Measurements from ENCODE around the gene PRKN.

The PRKN gene

DNA sequence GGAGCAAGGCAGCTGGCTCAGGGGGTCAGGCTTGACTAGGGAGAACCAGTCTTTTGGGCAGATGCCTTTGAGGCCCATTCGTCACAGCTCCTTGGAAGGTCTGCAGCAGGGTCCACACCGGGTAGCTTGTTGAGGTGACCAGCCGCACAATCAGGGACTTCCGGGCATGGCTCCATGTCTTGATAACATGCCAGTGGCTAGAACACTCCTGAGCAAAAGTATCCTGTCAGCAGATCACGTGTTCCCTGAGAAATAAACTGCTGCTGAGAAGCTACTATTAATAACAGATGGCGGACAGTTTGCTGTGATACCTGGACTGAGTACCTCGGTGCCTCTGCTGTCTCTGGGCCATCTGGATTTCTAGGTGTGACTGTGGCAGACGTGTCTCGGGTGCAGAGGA, 235.9 kb downstream of the PRKN start:
- DNase-seq (ENCODE audit: low read depth): no peak
- no peak overlapping the region for H3K4me3 ChIP-seq (ENCODE audit: low read depth, low read length)
- TF ChIP-seq, protein P1, sequence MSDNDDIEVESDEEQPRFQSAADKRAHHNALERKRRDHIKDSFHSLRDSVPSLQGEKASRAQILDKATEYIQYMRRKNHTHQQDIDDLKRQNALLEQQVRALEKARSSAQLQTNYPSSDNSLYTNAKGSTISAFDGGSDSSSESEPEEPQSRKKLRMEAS (IDR thresholded peaks at IDR 0.05; ENCODE audit: low read depth, low read length): no peak

DNA sequence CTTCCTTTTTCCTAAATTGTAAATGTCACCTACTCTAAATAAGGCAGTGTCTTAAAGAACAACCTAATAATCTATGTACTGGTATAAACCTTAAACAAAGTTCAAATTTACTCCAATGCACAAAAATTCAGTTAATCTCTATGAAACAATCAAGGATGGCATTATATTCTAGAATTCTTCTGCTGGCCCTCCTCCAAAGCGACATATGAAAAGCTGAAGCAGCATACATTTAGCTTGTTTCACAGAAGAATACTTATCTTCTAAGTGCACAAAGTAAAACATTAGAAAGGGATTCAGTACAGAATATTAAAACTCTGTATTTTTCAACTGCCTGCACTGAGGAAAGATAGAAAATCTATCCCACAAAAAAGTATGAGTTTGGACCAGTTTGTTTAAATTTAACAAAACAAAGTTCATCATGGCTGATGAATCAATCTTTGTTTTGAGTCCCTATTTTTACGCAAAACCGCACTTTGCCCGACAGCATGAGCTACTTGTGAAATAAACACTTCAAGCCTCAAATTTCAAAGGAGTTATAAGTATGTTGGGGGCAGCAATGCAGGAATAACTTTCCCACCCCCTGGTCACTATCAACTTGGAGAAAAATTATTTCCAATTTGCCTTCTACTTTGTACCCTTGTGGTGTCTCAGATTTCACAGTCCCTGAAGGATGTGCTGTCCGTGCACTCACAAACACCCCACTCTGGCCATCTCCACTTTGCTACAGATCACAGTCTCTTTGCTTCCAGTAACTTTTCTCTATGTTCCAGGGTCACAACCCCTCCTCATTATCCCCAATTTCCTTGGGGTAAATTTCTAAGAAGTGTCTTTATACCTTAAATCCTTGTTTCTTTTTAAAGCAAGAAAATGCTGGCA, 238.2 kb downstream of the PRKN start:
- no peak for TF ChIP-seq MYC (IDR thresholded peaks at IDR 0.05; ENCODE audit: low read depth, low read length)
- no peak for DNase-seq (ENCODE audit: low read depth)
- H3K4me3 ChIP-seq (ENCODE audit: low read depth, low read length): no peak overlapping the region

DNA sequence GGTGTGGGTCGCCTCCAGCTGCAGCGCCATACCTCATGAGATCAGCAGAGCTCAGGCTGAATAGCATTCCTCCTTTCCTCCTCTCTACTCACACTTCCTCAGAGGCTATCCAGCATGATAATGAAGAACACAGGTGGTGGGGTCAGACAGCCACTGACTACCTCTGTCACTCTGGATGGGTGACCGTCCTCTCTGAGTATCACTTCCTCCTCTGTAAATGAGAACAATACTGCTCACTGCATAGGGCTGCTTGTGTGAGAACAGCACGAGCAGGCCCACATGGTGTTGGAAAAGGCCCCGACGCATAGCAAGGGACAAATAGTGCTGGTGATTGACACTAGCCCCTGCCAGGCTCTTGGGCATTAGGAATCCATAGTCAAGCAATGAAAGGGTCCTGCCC, 239.1 kb downstream of the PRKN start:
- TF ChIP-seq MYC (IDR thresholded peaks at IDR 0.05; ENCODE audit: low read depth, low read length): no peak
- TF ChIP-seq, protein P2, sequence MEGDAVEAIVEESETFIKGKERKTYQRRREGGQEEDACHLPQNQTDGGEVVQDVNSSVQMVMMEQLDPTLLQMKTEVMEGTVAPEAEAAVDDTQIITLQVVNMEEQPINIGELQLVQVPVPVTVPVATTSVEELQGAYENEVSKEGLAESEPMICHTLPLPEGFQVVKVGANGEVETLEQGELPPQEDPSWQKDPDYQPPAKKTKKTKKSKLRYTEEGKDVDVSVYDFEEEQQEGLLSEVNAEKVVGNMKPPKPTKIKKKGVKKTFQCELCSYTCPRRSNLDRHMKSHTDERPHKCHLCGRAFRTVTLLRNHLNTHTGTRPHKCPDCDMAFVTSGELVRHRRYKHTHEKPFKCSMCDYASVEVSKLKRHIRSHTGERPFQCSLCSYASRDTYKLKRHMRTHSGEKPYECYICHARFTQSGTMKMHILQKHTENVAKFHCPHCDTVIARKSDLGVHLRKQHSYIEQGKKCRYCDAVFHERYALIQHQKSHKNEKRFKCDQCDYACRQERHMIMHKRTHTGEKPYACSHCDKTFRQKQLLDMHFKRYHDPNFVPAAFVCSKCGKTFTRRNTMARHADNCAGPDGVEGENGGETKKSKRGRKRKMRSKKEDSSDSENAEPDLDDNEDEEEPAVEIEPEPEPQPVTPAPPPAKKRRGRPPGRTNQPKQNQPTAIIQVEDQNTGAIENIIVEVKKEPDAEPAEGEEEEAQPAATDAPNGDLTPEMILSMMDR (IDR thresholded peaks at IDR 0.05; ENCODE audit: low read depth, low read length): no peak
- TF ChIP-seq, protein P1 (IDR thresholded peaks at IDR 0.05; ENCODE audit: low read depth, low read length): no peak
- TF ChIP-seq POLR2A (IDR thresholded peaks at IDR 0.05; ENCODE audit: extremely low read depth, insufficient read length): no peak
- no peak for DNase-seq (ENCODE audit: low read depth)
- H3K4me3 ChIP-seq (ENCODE audit: low read depth, low read length): no peak overlapping the region

DNA sequence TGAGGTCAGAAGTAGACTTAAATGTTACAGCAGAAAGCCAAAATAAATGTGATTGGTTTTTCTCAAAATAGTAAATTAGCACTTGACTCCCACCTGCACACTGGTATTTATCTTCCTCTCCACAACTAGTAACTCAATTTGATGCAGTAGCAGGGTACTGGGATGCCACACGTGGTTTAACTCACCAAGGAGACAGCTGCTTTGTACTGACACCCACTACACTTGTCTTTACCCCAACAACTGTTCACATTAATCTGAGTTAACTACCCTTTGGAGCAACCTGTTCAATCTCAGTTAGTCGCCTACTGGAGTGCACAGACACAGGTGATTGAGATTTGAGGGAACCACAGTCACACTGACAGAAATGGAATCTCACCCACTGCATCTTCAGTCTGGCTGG, 242.1 kb downstream of the PRKN start:
- H3K4me3 ChIP-seq (ENCODE audit: low read depth, low read length): no peak overlapping the region
- TF ChIP-seq POLR2A (IDR thresholded peaks at IDR 0.05; ENCODE audit: extremely low read depth, insufficient read length) (no peak), MYC (IDR thresholded peaks at IDR 0.05; ENCODE audit: low read depth, low read length) (no peak)
- TF ChIP-seq, protein P1 (IDR thresholded peaks at IDR 0.05; ENCODE audit: low read depth, low read length): no peak
- TF ChIP-seq, protein P2 (IDR thresholded peaks at IDR 0.05; ENCODE audit: low read depth, low read length): no peak
- DNase-seq (ENCODE audit: low read depth): no peak

DNA sequence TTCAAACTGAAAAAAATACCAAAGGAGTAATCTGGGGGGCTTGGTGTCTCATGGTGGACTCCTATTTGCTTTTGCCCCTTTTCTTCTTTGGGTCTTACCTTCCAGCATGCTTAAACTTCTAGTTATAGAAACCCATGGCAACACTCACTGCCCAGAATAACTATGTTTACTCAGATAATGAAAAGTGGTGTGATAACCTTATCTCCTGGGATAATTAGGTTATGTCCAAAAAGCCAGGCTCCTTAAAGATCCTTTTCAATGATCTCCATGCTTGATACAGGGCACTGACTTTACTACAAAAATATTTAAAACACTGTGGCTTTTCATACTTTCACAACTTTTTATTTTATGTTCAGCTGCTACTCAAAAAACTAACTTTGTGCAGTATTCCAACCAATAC, 245.6 kb downstream of the PRKN start:
- no peak overlapping the region for H3K4me3 ChIP-seq (ENCODE audit: low read depth, low read length)
- DNase-seq (ENCODE audit: low read depth): no peak
- TF ChIP-seq, protein P1 (IDR thresholded peaks at IDR 0.05; ENCODE audit: low read depth, low read length): no peak
- TF ChIP-seq POLR2A (IDR thresholded peaks at IDR 0.05; ENCODE audit: extremely low read depth, insufficient read length): no peak
- no peak for TF ChIP-seq MYC (IDR thresholded peaks at IDR 0.05; ENCODE audit: low read depth, low read length)
- TF ChIP-seq, protein P2 (IDR thresholded peaks at IDR 0.05; ENCODE audit: low read depth, low read length): no peak

DNA sequence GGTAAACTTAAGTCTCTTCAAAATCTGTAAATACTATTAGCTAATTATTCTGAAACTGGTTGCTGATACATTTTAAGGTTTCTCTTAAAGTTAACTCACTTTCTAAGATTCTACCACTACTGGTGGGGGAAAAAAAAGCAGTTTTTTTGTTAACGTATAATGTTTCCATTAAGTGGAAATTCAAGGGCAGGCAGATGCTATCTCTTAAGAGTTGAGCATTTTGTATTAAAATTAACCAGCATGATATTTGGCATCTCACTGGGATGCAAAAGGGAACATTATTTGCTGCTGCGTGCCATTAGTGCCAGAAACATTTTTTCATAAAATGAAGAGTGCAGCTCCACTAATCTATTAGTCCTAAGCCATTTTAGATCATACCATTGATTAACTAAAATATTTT, 246.2 kb downstream of the PRKN start:
- DNase-seq (ENCODE audit: low read depth): no peak
- TF ChIP-seq, protein P1 (IDR thresholded peaks at IDR 0.05; ENCODE audit: low read depth, low read length): no peak
- no peak for TF ChIP-seq POLR2A (IDR thresholded peaks at IDR 0.05; ENCODE audit: extremely low read depth, insufficient read length)
- TF ChIP-seq, protein P2 (IDR thresholded peaks at IDR 0.05; ENCODE audit: low read depth, low read length): no peak
- no peak for TF ChIP-seq MYC (IDR thresholded peaks at IDR 0.05; ENCODE audit: low read depth, low read length)
- no peak overlapping the region for H3K4me3 ChIP-seq (ENCODE audit: low read depth, low read length)
